Liver (tissue), 9 donors: ENCODE data around the gene TSHZ2. TPM values are rescaled to one million over a fixed set of nuclear protein-coding genes. Genes with fewer than 3 reads are reported as not detected.
A peak's percentile ranks its signal among the peaks of the same experiment; 100 is the strongest.

Experiments used
- DNase-seq: peaks from one replicate; pipeline ENCODE4 v3.0.0-alpha.2; 2017; ENCODE audit warnings: low spot score
- H3K27ac ChIP-seq, 2 donors: one replicate each; pipeline ENCODE4 v1.7.0; 2013; ENCODE audit warnings: inconsistent platforms in 2 of 2, low read length in 2 of 2, control low read depth in 1 of 2, low read depth in 1 of 2, mild to moderate bottlenecking in 1 of 2
- H3K27me3 ChIP-seq, 4 donors: one replicate each; pipeline versions ENCODE4 v1.6.1 to v1.7.0; 2013; ENCODE audit warnings: low read length in 3 of 4, inconsistent platforms in 1 of 4, mild to moderate bottlenecking in 1 of 4, moderate library complexity in 1 of 4; ENCODE audit not compliant: control insufficient read depth in 4 of 4, insufficient read depth in 4 of 4
- H3K36me3 ChIP-seq, 4 donors: one replicate each; pipeline versions ENCODE4 v1.6.1 to v1.7.0; 2013; ENCODE audit warnings: low read length in 3 of 4, mild to moderate bottlenecking in 3 of 4, low read depth in 1 of 4, moderate library complexity in 1 of 4; ENCODE audit not compliant: control insufficient read depth in 4 of 4, insufficient read depth in 3 of 4
- H3K4me1 ChIP-seq, 4 donors: one replicate each; pipeline versions ENCODE4 v1.6.1 to v1.7.0; 2013; ENCODE audit warnings: low read length in 3 of 4, mild to moderate bottlenecking in 3 of 4, moderate library complexity in 1 of 4; ENCODE audit not compliant: control insufficient read depth in 4 of 4, insufficient read depth in 4 of 4
- H3K4me3 ChIP-seq, 3 donors: one replicate each; pipeline versions ENCODE4 v1.6.1 to v1.7.0; 2013; ENCODE audit warnings: low read length in 3 of 3, control low read depth in 1 of 3, low read depth in 1 of 3, mild to moderate bottlenecking in 1 of 3
- H3K9ac ChIP-seq, 2 donors: one replicate each; pipeline ENCODE4 v1.7.0; 2013; ENCODE audit warnings: low read length in 2 of 2, mild to moderate bottlenecking in 2 of 2, moderate library complexity in 2 of 2, control low read depth in 1 of 2, low read depth in 1 of 2
- H3K9me3 ChIP-seq, 4 donors: one replicate each; pipeline versions ENCODE4 v1.6.1 to v1.7.0; 2013; ENCODE audit warnings: low read length in 3 of 4; ENCODE audit not compliant: control insufficient read depth in 4 of 4
- CTCF ChIP-seq: fragments of 150-350 bp; IDR thresholded peaks from 2 replicates; pipeline ENCODE4 v1.5.1; 2017; ENCODE audit warnings: improper control_type of control experiment, low read depth, low read length; ENCODE audit not compliant: missing input control
- EGR1 ChIP-seq, 2 donors: IDR thresholded peaks; 2 replicates each; pipeline ENCODE4 v1.6.1; 2016 to 2018; ENCODE audit warnings: antibody characterized with exemption in 2 of 2, low read depth in 2 of 2
- FOXA1 ChIP-seq: IDR thresholded peaks from 2 replicates; pipeline ENCODE4 v1.6.1; 2016; ENCODE audit warnings: antibody characterized with exemption
- FOXA2 ChIP-seq: IDR thresholded peaks from 2 replicates; pipeline ENCODE4 v1.6.1; 2016; ENCODE audit warnings: antibody characterized with exemption
- HNF4A ChIP-seq, 2 donors: conservative IDR thresholded peaks; 2 replicates each; pipeline ENCODE4 v1.6.1; 2016; ENCODE audit warnings: antibody characterized with exemption in 2 of 2, mild to moderate bottlenecking in 2 of 2
- JUND ChIP-seq, 2 donors: IDR thresholded peaks; 2 replicates each; pipeline ENCODE4 v1.6.1; 2016; ENCODE audit warnings: antibody characterized with exemption in 2 of 2
- MAX ChIP-seq: IDR thresholded peaks from 2 replicates; pipeline ENCODE4 v1.6.1; 2016; ENCODE audit warnings: antibody characterized with exemption
- NR2F2 ChIP-seq: IDR thresholded peaks from 2 replicates; pipeline ENCODE4 v1.6.1; 2016; ENCODE audit warnings: antibody characterized with exemption
- RAD21 ChIP-seq, 2 donors: IDR thresholded peaks; 2 replicates each; pipeline ENCODE4 v1.6.1; 2016; ENCODE audit warnings: antibody characterized with exemption in 2 of 2, mild to moderate bottlenecking in 2 of 2
- REST ChIP-seq: IDR thresholded peaks from 2 replicates; pipeline ENCODE4 v1.6.1; 2016; ENCODE audit warnings: antibody characterized with exemption, mild to moderate bottlenecking
- RXRA ChIP-seq, 2 donors: IDR thresholded peaks; 2 replicates each; pipeline ENCODE4 v1.6.1; 2017 to 2018; ENCODE audit warnings: antibody characterized with exemption in 2 of 2, mild to moderate bottlenecking in 1 of 2
- TAF1 ChIP-seq: conservative IDR thresholded peaks from 2 replicates; pipeline ENCODE4 v1.6.1; 2016; ENCODE audit warnings: antibody characterized with exemption, mild to moderate bottlenecking
- YY1 ChIP-seq: IDR thresholded peaks from 2 replicates; pipeline ENCODE4 v1.6.1; 2016; ENCODE audit warnings: antibody characterized with exemption, mild to moderate bottlenecking
- ZBTB33 ChIP-seq: IDR thresholded peaks from 2 replicates; pipeline ENCODE4 v1.6.1; 2016; ENCODE audit warnings: antibody characterized with exemption
- WGBS: extraction: QIAGEN DNeasy Blood & Tissue Kit; methylation state at CpG from one replicate; pipeline ENCODE4 v1.1.7; 2013; 5-methylcytosine and 5-hydroxymethylcytosine counted together
- polyA plus RNA-seq, 2 donors: library from polyadenylated mRNA; stranded (reverse) in 1 of 2; unstranded in 1 of 2; fragments of 200-250 nt in 1 of 2; fragments of >200 nt in 1 of 2; fragmentation: Nextera tagmentation in 1 of 2; extraction: Ambion mirVana in 1 of 2; gene quantifications; one replicate each; pipeline versions ENCODE4 v1.2.1 to v1.2.3, GENCODE V29; 2013 to 2015
- total RNA-seq, 2 donors: library from RNA; depleted of rRNA; stranded (reverse); fragments of >200 nt; gene quantifications; one replicate each; pipeline ENCODE4 v1.2.3, GENCODE V29; 2014
- donor health status: healthy.
- donor health status: healthy.
- donor health status: healthy.
- donor health status: healthy.
- donor health status: healthy.

TSHZ2 gene
- total and polyA plus RNA-seq, 4 donors = 2.9 to 11.3 (median 7.8) TPM

- DNase-seq = no peak
- no peaks in the 10 kb centered on the region for H3K9me3 ChIP-seq
- 62% methylated on average over 5 of the region's 5 CpGs for WGBS
These were observed 302.2 kb downstream of the TSHZ2 start for GRCh38 chr20:53274365-53274764.

More at GRCh38 chr20:53274365-53274764, 302.2 kb downstream of the TSHZ2 start:
- no peak overlapping the region for H3K9ac ChIP-seq
- TF ChIP-seq JUND (IDR thresholded peaks at IDR 0.05) (no peak), HNF4A (conservative IDR thresholded peaks at IDR 0.05) (no peak), REST (no peak), FOXA1 (no peak), NR2F2 (no peak), YY1 (no peak), RXRA (IDR thresholded peaks at IDR 0.05) (no peak), RAD21 (IDR thresholded peaks at IDR 0.05) (no peak), ZBTB33 (no peak), TAF1 (no peak), FOXA2 (no peak), MAX (no peak), CTCF (no peak), EGR1 (IDR thresholded peaks at IDR 0.05; ENCODE audit: low read depth in 2 of 2) (no peak)
- H3K27ac ChIP-seq = peak overlapping the region in 1 of 2 donors; percentile 46
- H3K27me3 ChIP-seq = no peaks in the 10 kb centered on the region
- H3K36me3 ChIP-seq = no peaks in the 10 kb centered on the region
- H3K4me3 ChIP-seq = no peak overlapping the region
- peaks cover 0 to 22% (median 11%) of the 10 kb centered on the region in 4 donors for H3K4me1 ChIP-seq
